ENCODE data around the gene LMX1B.

DNA sequence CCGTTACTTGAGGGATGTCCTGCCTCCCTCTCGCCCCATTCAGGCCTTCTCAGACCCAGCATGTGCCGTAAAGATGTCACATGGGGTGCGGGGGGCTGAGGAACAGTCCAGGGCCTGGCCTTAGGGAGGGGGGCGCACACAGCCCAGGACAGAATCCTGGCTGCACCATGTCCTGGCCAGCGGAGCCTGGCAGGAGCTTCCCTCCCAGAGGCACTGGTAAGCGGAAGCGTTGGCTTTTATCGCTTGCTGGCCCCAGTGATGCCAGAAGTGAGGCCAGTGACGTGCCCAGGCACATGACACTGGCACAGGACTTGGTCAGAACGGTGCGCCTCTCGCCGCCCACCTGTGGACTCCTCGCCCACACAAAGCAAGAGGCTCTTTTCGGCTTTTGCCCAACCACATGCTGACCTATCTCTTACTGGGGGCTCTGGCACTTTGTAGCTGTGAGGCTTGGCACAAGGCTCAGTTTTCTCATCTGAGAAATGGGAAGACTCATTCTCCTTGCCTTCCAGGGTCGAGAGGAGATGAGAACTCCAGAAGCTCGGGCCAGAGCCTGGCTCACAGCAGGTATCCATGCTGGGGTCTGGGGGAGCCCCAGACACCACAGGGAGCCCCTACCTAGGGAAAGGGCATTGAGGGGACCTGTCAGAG is 59.0 kb downstream of the LMX1B start:
- no peak for TF ChIP-seq CTCF (IDR thresholded peaks at IDR 0.05)
- no peak for TF ChIP-seq REST (IDR thresholded peaks at IDR 0.05; ENCODE audit: insufficient read depth in 1 of 2, low read depth in 2 of 2, low read length in 1 of 2)
- TF ChIP-seq POLR2AphosphoS5 (IDR thresholded peaks at IDR 0.05; ENCODE audit: low read depth, low read length), result no peak
- TF ChIP-seq SIN3A (IDR thresholded peaks at IDR 0.05; ENCODE audit: borderline replicate concordance, insufficient read depth, low read depth, low read length), result no peak
- TF ChIP-seq TCF7L2 (IDR thresholded peaks at IDR 0.05; ENCODE audit: low read depth, low read length), result no peak
